ENCODE data around the gene NKAIN1.

NKAIN1 gene

GRCh38 chr1:31154000-31154631, 85.6 kb downstream of the NKAIN1 start:
- TF ChIP-seq CTCF (IDR thresholded peaks at IDR 0.05; ENCODE audit: low read depth, low read length) = no peak
- H3K4me3 ChIP-seq (ENCODE audit: low read depth, low read length) = peak overlapping the region; percentile 57

- no peak for TF ChIP-seq CTCF (IDR thresholded peaks at IDR 0.05; ENCODE audit: low read depth, low read length)
Observed at GRCh38 chr1:31153423-31153822, 86.3 kb downstream of the NKAIN1 start.

GRCh38 chr1:31152181-31152795, 87.4 kb downstream of the NKAIN1 start:
- no peak overlapping the region for H3K4me3 ChIP-seq (ENCODE audit: low read depth, low read length)
- no peak for TF ChIP-seq CTCF (IDR thresholded peaks at IDR 0.05; ENCODE audit: low read depth, low read length)

More at GRCh38 chr1:31153423-31153822, 86.3 kb downstream of the NKAIN1 start:
- H3K4me3 ChIP-seq (ENCODE audit: low read depth, low read length) = no peak overlapping the region

GRCh38 chr1:31151402-31151801, 88.3 kb downstream of the NKAIN1 start:
- no peak for TF ChIP-seq CTCF (IDR thresholded peaks at IDR 0.05; ENCODE audit: low read depth, low read length)
- H3K4me3 ChIP-seq (ENCODE audit: low read depth, low read length) = no peak overlapping the region

GRCh38 chr1:31148409-31148808, 91.3 kb downstream of the NKAIN1 start:
- no peak for TF ChIP-seq CTCF (IDR thresholded peaks at IDR 0.05; ENCODE audit: low read depth, low read length)

GRCh38 chr1:31145648-31146047, 94.0 kb downstream of the NKAIN1 start:
- no peak for TF ChIP-seq CTCF (IDR thresholded peaks at IDR 0.05; ENCODE audit: low read depth, low read length)
- H3K4me3 ChIP-seq (ENCODE audit: low read depth, low read length) = no peak overlapping the region

More at GRCh38 chr1:31148409-31148808, 91.3 kb downstream of the NKAIN1 start:
- H3K4me3 ChIP-seq (ENCODE audit: low read depth, low read length) = no peak overlapping the region

GRCh38 chr1:31144442-31144841, 95.2 kb downstream of the NKAIN1 start:
- no peak for TF ChIP-seq CTCF (IDR thresholded peaks at IDR 0.05; ENCODE audit: low read depth, low read length)

More at GRCh38 chr1:31144442-31144841, 95.2 kb downstream of the NKAIN1 start:
- H3K4me3 ChIP-seq (ENCODE audit: low read depth, low read length) = no peak overlapping the region
